Endothelial cell (in vitro differentiated cells): Measurements from ENCODE around the gene MVB12B. TPM values are rescaled to one million over a fixed set of nuclear protein-coding genes. Genes with fewer than 3 reads are reported as not detected.

Experiments used
- DNase-seq: peaks from one replicate; pipeline ENCODE4 v3.0.0; 2021; ENCODE audit warnings: low spot score
- H3K27ac Mint-ChIP-seq: one replicate; pipeline ENCODE4 v1.8.0; 2021; ENCODE audit warnings: mixed read lengths, inconsistent platforms; ENCODE audit not compliant: unreplicated experiment
- H3K27me3 Mint-ChIP-seq: one replicate; pipeline ENCODE4 v1.8.0; 2021; ENCODE audit warnings: mild to moderate bottlenecking, moderate library complexity, mixed read lengths, inconsistent platforms; ENCODE audit not compliant: unreplicated experiment
- H3K36me3 Mint-ChIP-seq: one replicate; pipeline ENCODE4 v1.8.0; 2021; ENCODE audit warnings: mild to moderate bottlenecking, low read depth, mixed read lengths, inconsistent platforms; ENCODE audit not compliant: unreplicated experiment
- H3K4me1 Mint-ChIP-seq: one replicate; pipeline ENCODE4 v1.8.0; 2021; ENCODE audit warnings: mild to moderate bottlenecking, mixed read lengths, inconsistent platforms; ENCODE audit not compliant: unreplicated experiment
- H3K4me3 Mint-ChIP-seq: one replicate; pipeline ENCODE4 v1.8.0; 2021; ENCODE audit warnings: mild to moderate bottlenecking, mixed read lengths, inconsistent platforms; ENCODE audit not compliant: unreplicated experiment
- H3K9me3 Mint-ChIP-seq: one replicate; pipeline ENCODE4 v1.8.0; 2021; ENCODE audit warnings: mixed read lengths, inconsistent platforms; ENCODE audit not compliant: unreplicated experiment
- total RNA-seq: library from RNA; stranded (reverse); fragmentation: NEBNext Ultra II Directional; extraction: Animal tissue kit (Norgen Biotek cat#: 25700); gene quantifications from one replicate; pipeline ENCODE4 v1.2.1, GENCODE V29; 2021; ENCODE audit not compliant: unreplicated experiment
- TF ChIP-seq, protein P1 (sequence below): fragments of 200-600 bp; sonication (generic); IDR thresholded peaks from one replicate; pipeline ENCODE4 v1.5.0; 2021; ENCODE audit warnings: antibody characterized with exemption; ENCODE audit not compliant: unreplicated experiment

Gene MVB12B
- total RNA-seq, 1 donor from 2014 or later: 18.8 TPM

DNA sequence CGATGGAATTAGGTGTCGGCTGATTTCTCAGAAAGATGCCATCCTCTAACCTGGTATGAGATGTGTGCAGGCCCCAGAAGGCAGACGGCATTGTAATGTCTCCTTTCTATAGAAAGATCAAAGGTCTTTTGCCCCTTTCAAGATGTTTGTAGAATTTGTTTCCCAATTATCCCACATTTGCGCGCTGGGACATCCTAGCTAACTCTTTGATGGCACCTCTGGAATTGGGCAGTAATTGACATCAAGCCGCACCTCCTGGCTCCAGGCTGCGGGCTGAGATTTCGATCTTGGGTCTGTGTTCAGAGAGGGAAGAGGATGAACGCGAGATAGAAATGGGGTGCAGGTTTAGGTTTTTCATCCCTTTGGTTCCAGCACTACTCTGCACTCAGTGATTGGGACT is 202.3 kb downstream of the MVB12B start:
- Mint-ChIP-seq H3K36me3 (no peaks in the 10 kb centered on the region), H3K27me3 (peaks cover 3% of the 10 kb centered on the region), H3K27ac (no peak overlapping the region), H3K9me3 (no peaks in the 10 kb centered on the region), H3K4me1 (peaks cover 17% of the 10 kb centered on the region), H3K4me3 (no peak overlapping the region)
- TF ChIP-seq, protein P1, sequence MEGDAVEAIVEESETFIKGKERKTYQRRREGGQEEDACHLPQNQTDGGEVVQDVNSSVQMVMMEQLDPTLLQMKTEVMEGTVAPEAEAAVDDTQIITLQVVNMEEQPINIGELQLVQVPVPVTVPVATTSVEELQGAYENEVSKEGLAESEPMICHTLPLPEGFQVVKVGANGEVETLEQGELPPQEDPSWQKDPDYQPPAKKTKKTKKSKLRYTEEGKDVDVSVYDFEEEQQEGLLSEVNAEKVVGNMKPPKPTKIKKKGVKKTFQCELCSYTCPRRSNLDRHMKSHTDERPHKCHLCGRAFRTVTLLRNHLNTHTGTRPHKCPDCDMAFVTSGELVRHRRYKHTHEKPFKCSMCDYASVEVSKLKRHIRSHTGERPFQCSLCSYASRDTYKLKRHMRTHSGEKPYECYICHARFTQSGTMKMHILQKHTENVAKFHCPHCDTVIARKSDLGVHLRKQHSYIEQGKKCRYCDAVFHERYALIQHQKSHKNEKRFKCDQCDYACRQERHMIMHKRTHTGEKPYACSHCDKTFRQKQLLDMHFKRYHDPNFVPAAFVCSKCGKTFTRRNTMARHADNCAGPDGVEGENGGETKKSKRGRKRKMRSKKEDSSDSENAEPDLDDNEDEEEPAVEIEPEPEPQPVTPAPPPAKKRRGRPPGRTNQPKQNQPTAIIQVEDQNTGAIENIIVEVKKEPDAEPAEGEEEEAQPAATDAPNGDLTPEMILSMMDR: no peak
- DNase-seq: no peak

DNA sequence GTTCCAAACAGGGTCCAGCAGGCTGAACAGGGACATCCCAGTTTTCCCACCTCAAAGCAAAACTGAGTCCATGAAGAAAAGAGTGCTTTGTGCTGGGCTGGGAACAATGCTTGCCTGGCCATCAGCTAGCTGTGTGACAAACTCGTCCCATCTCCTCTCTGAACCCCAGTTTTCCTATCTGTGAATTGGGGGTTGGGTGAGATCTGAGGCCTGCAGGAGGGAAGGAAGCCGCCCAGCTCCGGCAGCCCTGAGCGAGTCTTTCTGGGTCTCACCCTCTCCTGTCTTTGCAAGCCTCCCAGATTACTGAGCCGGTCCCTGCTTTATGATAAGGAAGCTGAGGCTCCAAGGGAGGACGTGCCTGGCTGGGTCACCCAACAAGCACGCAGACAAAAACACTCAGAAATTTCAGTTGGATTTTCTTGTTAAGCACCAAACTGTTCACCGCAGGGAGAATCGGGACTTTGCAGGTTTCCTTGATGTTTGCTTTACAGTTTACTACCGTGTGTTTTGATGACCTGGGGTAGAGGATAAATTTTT is 204.5 kb downstream of the MVB12B start:
- no peaks in the 10 kb centered on the region for H3K36me3 Mint-ChIP-seq
- no peak overlapping the region for H3K27ac Mint-ChIP-seq
- H3K9me3 Mint-ChIP-seq: no peaks in the 10 kb centered on the region
- no peak overlapping the region for H3K4me3 Mint-ChIP-seq
- TF ChIP-seq, protein P1: no peak
- peaks cover 5% of the 10 kb centered on the region for H3K27me3 Mint-ChIP-seq
- H3K4me1 Mint-ChIP-seq: peaks cover 14% of the 10 kb centered on the region
- no peak for DNase-seq

DNA sequence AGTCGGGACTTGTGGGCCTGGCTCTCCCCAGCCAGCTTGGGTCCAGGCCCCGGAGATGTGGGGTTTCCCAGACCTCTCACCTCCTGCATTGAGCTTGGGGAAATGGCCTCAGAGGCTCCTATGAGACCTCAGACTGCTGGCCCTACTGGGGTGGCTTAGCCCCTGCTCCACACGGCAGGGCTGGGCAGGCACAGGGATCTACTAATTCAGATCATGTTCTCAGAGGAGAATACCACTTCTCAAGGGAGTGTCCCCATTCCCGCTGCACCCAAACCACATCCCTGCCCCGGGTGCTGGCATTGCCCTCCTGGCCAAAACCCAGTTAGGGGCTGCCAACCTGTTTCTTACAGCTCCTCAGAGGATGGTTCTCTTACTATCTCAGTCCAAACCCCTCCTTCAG is 205.0 kb downstream of the MVB12B start:
- peaks cover 5% of the 10 kb centered on the region for H3K27me3 Mint-ChIP-seq
- H3K9me3 Mint-ChIP-seq: no peaks in the 10 kb centered on the region
- peaks cover 14% of the 10 kb centered on the region for H3K4me1 Mint-ChIP-seq
- H3K36me3 Mint-ChIP-seq: no peaks in the 10 kb centered on the region
- TF ChIP-seq, protein P1: no peak
- no peak overlapping the region for H3K27ac Mint-ChIP-seq
- DNase-seq: no peak
- H3K4me3 Mint-ChIP-seq: no peak overlapping the region

DNA sequence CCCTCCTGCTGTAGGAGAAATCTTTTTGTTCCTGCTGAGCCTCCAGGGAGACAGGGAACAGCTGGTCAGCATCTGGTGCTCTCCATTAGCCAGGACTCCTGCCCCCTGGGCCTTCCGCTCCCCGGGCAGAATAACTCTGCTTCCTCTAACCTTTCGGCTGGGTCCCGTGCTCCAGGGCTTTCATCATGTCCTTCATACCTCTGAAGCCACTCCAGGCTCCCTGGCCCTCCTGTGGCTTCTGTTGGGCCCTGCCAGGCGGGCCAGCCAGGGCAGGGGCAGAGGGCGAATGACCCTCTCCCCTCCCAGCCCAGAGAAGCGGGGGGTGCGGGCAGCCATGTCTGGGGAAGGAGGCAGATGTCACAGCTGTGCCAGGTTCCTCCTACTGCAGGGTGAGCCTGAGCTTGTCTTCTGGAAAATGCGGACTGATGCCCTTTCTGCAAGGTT is 205.4 kb downstream of the MVB12B start:
- H3K36me3 Mint-ChIP-seq: no peaks in the 10 kb centered on the region
- H3K27ac Mint-ChIP-seq: no peak overlapping the region
- DNase-seq: no peak
- peaks cover 13% of the 10 kb centered on the region for H3K4me1 Mint-ChIP-seq
- H3K27me3 Mint-ChIP-seq: peaks cover 5% of the 10 kb centered on the region
- no peaks in the 10 kb centered on the region for H3K9me3 Mint-ChIP-seq
- no peak overlapping the region for H3K4me3 Mint-ChIP-seq
- TF ChIP-seq, protein P1: no peak

DNA sequence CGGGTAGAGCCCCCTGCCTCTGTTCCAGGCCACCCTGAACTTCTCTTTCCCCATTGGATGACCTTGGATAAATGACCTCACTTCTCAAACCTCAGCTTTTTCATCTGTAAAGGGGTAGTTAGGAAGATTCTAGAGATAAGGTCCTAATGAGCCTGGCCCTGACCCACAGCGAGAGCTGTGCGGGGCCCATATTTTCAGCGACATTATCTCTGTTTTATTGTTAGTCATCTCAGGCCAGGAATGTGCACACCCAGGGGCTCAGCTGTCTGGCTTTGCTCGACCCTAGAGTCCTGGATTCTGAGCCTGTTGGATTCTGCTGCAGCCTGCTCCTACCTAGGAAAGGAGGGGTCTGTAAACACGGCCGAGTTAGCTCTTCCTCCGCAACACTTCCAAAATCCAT is 205.9 kb downstream of the MVB12B start:
- no peak for DNase-seq
- Mint-ChIP-seq H3K4me1 (peaks cover 12% of the 10 kb centered on the region), H3K27ac (no peak overlapping the region), H3K27me3 (peaks cover 5% of the 10 kb centered on the region), H3K36me3 (no peaks in the 10 kb centered on the region), H3K4me3 (no peak overlapping the region), H3K9me3 (no peaks in the 10 kb centered on the region)
- TF ChIP-seq, protein P1: no peak
